ES-I3 (cell line): ENCODE measurements around the gene MEIOB.
"Not testable (repeated sequence)": the region's sequence is repeated elsewhere in the genome, so short reads cannot be mapped to it uniquely, and the experiment has no call there.

Experiments used
- H3K36me3 ChIP-seq: 2 replicates; pipeline ENCODE4 v1.6.1; 2013; ENCODE audit warnings: mild to moderate bottlenecking, low read length, control low read depth, moderate library complexity; ENCODE audit not compliant: insufficient read depth
- H3K4me1 ChIP-seq: 2 replicates; pipeline ENCODE4 v1.6.1; 2013; ENCODE audit warnings: mild to moderate bottlenecking, control low read depth, low read length; ENCODE audit not compliant: insufficient read depth
- H3K9ac ChIP-seq: 2 replicates; pipeline ENCODE4 v1.6.1; 2013; ENCODE audit warnings: low read depth, mild to moderate bottlenecking, low read length, moderate library complexity
- H3K9me3 ChIP-seq: 2 replicates; pipeline ENCODE4 v1.6.1; 2013; ENCODE audit warnings: mild to moderate bottlenecking, low read length, moderate library complexity; ENCODE audit not compliant: control insufficient read depth, insufficient read depth

MEIOB gene

GRCh38 chr16:1871974-1872635 is at the start of gene MEIOB:
TSS of gene MEIOB (minus strand) at chr16:1872164. CDS start at chr16:1868175, 3,989 bp downstream.
- Histone ChIP-seq H3K36me3 (no peaks in the 10 kb centered on the region), H3K4me1 (no peaks in the 10 kb centered on the region), H3K9ac (peak within 1 kb of the TSS; percentile 72), H3K9me3 (no peaks in the 10 kb centered on the region)

GRCh38 chr16:1920727-1921171 is 48.8 kb upstream of the MEIOB start:
- Histone ChIP-seq H3K4me1 (peaks cover 18% of the 10 kb centered on the region; the same call in 1 of the 2 replicates), H3K9me3 (no peaks in the 10 kb centered on the region), H3K36me3 (no peaks in the 10 kb centered on the region), H3K9ac (peak overlapping the region; percentile 4; the same call in 1 of the 2 replicates)

GRCh38 chr16:1920122-1920521 is 48.2 kb upstream of the MEIOB start:
- not testable (repeated sequence) for H3K9me3 ChIP-seq, H3K36me3 ChIP-seq, H3K9ac ChIP-seq
- peaks cover 18% of the 10 kb centered on the region; the same call in 1 of the 2 replicates for H3K4me1 ChIP-seq

GRCh38 chr16:1919327-1919998 is 47.5 kb upstream of the MEIOB start:
- Histone ChIP-seq H3K9ac (no peak overlapping the region), H3K4me1 (peaks cover 15% of the 10 kb centered on the region; the same call in 1 of the 2 replicates), H3K9me3 (no peaks in the 10 kb centered on the region), H3K36me3 (no peaks in the 10 kb centered on the region)

- H3K36me3 ChIP-seq = no peaks in the 10 kb centered on the region
- H3K4me1 ChIP-seq = peaks cover 11% of the 10 kb centered on the region; the same call in 1 of the 2 replicates
- peak within 1 kb of the TSS; percentile 44; the same call in 1 of the 2 replicates for H3K9ac ChIP-seq
- no peaks in the 10 kb centered on the region for H3K9me3 ChIP-seq
These were observed 46.7 kb upstream of the MEIOB start, which contains the start of gene HS3ST6 for GRCh38 chr16:1918351-1919326. TSS of gene HS3ST6 (minus strand) at chr16:1918415. CDS start at chr16:1918323, 92 bp downstream.

- peaks cover 10% of the 10 kb centered on the region; the same call in 1 of the 2 replicates for H3K4me1 ChIP-seq
- H3K9ac ChIP-seq = peak overlapping the region; percentile 29; the same call in 1 of the 2 replicates
- no peaks in the 10 kb centered on the region for H3K9me3 ChIP-seq
- H3K36me3 ChIP-seq = no peaks in the 10 kb centered on the region
These were observed 45.8 kb upstream of the MEIOB start for GRCh38 chr16:1917665-1918350.

GRCh38 chr16:1917056-1917664 is 45.2 kb upstream of the MEIOB start:
- Histone ChIP-seq H3K4me1 (peaks cover 10% of the 10 kb centered on the region; the same call in 1 of the 2 replicates), H3K36me3 (no peaks in the 10 kb centered on the region), H3K9ac (peak overlapping the region; percentile 29; the same call in 1 of the 2 replicates), H3K9me3 (no peaks in the 10 kb centered on the region)

GRCh38 chr16:1916640-1916990 is 44.7 kb upstream of the MEIOB start:
- peaks cover 10% of the 10 kb centered on the region; the same call in 1 of the 2 replicates for H3K4me1 ChIP-seq
- H3K36me3 ChIP-seq = no peaks in the 10 kb centered on the region
- H3K9me3 ChIP-seq = no peaks in the 10 kb centered on the region
- no peak overlapping the region for H3K9ac ChIP-seq

- H3K4me1 ChIP-seq = peaks cover 10% of the 10 kb centered on the region; the same call in 1 of the 2 replicates
- no peaks in the 10 kb centered on the region for H3K36me3 ChIP-seq
- no peak overlapping the region for H3K9ac ChIP-seq
- H3K9me3 ChIP-seq = no peaks in the 10 kb centered on the region
These were observed 44.0 kb upstream of the MEIOB start for GRCh38 chr16:1915732-1916639.

- Histone ChIP-seq H3K9ac (no peak overlapping the region), H3K36me3 (no peaks in the 10 kb centered on the region), H3K4me1 (peaks cover 10% of the 10 kb centered on the region; the same call in 1 of the 2 replicates), H3K9me3 (no peaks in the 10 kb centered on the region)
These were observed 43.0 kb upstream of the MEIOB start for GRCh38 chr16:1914988-1915387.

- H3K9me3 ChIP-seq = no peaks in the 10 kb centered on the region
- peaks cover 10% of the 10 kb centered on the region; the same call in 1 of the 2 replicates for H3K4me1 ChIP-seq
- no peak overlapping the region for H3K9ac ChIP-seq
- H3K36me3 ChIP-seq = no peaks in the 10 kb centered on the region
These were observed 42.2 kb upstream of the MEIOB start for GRCh38 chr16:1914084-1914608.

- no peaks in the 10 kb centered on the region for H3K36me3 ChIP-seq
- peaks cover 13% of the 10 kb centered on the region; the same call in 1 of the 2 replicates for H3K4me1 ChIP-seq
- no peak overlapping the region for H3K9ac ChIP-seq
- H3K9me3 ChIP-seq = no peaks in the 10 kb centered on the region
These were observed 41.5 kb upstream of the MEIOB start for GRCh38 chr16:1913327-1914083.
